TTC549 (cell line): ENCODE data around the gene SP1.
A peak's percentile ranks its signal among the peaks of the same experiment; 100 is the strongest.
"Not testable (repeated sequence)": the region's sequence is repeated elsewhere in the genome, so short reads cannot be mapped to it uniquely, and the experiment has no call there.

Experiments
- FAIRE-seq: peaks from 2 replicates; lab custom pipeline; 2012; peaks lifted over from hg19 to GRCh38; lab: Jason Lieb, UNC

Gene SP1

DNA sequence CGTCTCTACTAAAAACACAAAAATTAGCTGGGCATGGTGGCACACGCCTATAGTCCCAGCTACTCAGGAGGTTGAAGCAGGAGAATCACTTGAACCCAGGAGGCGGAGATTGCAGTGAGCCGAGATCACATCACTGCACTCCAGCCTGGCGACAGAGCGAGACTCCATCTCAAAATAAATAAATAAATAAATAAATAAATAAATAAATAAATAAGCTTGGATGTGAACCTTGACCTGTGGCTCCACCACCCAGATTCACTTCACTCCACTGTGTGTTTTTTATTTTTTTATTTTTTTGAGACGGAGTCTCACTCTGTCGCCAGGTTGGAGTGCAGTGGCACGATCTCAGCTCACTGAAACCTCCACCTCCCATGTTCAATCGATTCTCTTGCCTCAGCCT, 18.3 kb upstream of the SP1 start:
- not testable (repeated sequence) for FAIRE-seq

- no peak for FAIRE-seq
These were observed 14.6 kb upstream of the SP1 start for GRCh38 chr12:53365245-53365904.

DNA sequence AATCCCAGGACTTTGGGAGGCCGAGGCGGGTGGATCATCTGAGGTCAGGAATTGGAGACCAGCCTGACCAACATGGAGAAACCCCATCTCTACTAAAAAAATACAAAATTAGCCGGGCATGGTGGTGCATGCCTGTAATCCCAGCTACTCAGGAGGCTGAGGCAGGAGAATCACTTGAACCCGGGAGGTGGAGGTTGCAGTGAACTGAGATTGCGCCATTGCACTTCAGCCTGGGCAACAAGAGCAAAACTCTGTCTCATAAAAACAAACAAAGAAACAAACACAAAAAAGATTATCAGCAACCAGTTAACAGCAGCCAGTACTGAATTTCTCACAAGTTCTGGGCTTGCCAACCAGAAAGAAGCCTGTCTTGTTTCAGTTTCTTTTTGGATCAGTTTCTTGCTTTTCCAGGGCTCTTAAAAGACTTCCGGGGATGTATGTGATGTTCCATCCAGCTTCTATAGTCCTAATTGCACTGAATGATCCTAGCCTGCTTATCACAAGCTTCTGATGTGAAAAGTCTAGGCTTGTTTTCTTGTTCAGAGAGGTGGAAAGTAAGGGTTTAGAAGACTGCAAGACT, 6.3 kb upstream of the SP1 start:
- not testable (repeated sequence) for FAIRE-seq

- not testable (repeated sequence) for FAIRE-seq
These were observed 5.7 kb upstream of the SP1 start for GRCh38 chr12:53374277-53374676.

DNA sequence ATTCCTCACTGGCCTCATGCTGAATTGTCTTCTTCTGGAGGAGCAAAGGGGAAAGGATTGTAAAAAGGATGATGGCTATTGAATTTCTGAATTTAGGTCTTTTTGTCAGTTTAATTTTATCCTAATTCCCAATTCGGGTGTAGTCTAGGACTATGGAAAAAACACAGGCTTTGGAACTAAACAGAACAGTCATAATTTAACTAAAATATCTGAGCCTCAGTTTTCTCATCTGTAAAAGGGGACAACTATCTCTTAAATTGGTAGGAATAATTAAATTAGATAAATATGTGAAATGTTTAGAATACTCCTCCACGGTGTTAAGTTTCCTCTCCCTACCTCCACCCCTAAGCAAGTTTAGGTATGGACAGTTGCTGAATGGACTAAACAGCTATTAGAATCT, 3.2 kb upstream of the SP1 start:
- no peak for FAIRE-seq

DNA sequence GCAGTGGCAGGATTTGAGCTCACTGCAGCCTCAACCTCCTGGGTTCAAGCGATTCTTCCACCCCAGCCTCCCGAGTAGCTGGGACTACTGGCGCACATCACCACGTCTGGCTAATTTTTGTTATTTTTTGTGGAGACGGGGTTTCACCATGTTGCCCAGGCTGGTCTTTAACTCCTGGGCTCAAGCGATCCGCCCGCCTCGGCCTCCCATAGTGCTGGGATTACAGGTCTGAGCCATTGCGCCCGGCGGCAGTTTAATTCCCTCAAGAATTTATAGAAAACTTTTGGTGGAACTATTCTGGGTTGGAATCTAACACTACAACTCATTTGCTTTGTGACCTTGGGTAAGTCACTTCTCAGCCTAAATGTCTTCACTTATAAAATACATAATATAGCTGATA, 1.8 kb upstream of the SP1 start:
- FAIRE-seq: no peak

GRCh38 chr12:53378724-53379388, 1.1 kb upstream of the SP1 start:
- FAIRE-seq: no peak

GRCh38 chr12:53379389-53380103, 430 bp upstream of the SP1 start:
- peak; percentile 98 for FAIRE-seq

GRCh38 chr12:53380794-53381730, 1.1 kb downstream of the SP1 start:
- FAIRE-seq: no peak

DNA sequence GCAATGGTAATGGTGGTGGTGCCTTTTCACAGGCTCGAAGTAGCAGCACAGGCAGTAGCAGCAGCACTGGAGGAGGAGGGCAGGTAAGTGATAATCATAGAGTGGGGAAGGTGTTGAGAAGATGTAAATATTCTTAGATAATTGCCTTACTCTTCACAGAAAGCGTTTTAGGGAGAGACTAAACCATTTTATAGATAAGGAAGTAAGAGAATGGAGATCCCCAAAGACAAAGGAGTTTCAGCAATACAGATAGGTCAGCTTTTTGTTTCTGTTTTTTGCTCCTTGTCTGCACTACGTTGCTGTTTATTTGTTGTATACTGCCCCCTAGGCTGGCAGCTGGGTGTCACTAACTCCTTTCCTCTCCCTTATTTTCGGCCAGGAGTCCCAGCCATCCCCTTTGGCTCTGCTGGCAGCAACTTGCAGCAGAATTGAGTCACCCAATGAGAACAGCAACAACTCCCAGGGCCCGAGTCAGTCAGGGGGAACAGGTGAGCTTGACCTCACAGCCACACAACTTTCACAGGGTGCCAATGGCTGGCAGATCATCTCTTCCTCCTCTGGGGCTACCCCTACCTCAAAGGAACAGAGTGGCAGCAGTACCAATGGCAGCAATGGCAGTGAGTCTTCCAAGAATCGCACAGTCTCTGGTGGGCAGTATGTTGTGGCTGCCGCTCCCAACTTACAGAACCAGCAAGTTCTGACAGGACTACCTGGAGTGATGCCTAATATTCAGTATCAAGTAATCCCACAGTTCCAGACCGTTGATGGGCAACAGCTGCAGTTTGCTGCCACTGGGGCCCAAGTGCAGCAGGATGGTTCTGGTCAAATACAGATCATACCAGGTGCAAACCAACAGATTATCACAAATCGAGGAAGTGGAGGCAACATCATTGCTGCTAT, 2.0 kb downstream of the SP1 start:
- FAIRE-seq: no peak

DNA sequence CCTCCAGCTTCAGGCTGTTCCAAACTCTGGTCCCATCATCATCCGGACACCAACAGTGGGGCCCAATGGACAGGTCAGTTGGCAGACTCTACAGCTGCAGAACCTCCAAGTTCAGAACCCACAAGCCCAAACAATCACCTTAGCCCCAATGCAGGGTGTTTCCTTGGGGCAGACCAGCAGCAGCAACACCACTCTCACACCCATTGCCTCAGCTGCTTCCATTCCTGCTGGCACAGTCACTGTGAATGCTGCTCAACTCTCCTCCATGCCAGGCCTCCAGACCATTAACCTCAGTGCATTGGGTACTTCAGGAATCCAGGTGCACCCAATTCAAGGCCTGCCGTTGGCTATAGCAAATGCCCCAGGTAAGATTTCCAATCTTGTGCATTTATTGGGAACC, 3.3 kb downstream of the SP1 start:
- no peak for FAIRE-seq

- not testable (repeated sequence) for FAIRE-seq
These were observed 6.4 kb downstream of the SP1 start for GRCh38 chr12:53386381-53386780.

- no peak for FAIRE-seq
These were observed 9.0 kb downstream of the SP1 start for GRCh38 chr12:53388932-53389331.

GRCh38 chr12:53389702-53390101, 9.7 kb downstream of the SP1 start:
- FAIRE-seq: no peak

GRCh38 chr12:53391724-53392123, 11.7 kb downstream of the SP1 start:
- no peak for FAIRE-seq

GRCh38 chr12:53399896-53400295, 19.9 kb downstream of the SP1 start:
- no peak for FAIRE-seq

DNA sequence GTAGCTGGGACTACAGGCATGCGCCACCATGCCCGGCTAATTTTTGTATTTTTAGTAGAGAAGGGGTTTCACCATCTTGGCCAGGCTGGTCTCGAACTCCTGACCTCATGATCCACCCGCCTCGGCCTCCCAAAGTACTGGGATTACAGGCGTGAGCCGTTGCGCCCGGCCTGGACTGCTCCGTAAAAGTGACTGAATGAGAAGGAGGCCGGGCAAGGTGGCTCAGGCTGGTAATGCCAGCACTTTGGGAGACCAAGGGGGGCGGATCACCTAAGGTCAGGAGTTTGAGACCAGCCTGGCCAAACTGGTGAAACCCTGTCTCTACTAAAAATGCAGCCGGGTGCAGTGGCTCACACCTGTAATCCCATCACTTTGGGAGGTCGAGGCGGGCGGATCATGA, 22.4 kb downstream of the SP1 start:
- not testable (repeated sequence) for FAIRE-seq

DNA sequence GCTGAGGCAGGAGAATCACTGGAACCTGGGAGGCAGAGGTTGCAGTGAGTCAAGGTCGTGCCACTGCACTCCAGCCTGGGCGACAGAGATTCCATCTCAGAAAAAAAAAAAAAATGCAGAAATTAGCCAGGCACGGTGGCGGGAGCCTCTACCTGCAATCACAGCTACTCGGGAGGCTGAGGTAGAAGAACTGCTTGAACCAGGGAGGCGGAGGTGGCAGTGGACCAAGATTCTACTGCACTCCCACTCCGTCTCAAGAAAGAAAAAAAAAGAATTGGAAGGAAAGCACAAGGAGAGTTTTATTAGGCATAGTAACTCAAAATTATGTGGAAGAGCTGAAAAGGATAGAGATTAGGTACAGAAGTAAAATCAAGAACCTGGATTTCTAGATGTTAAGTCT, 22.9 kb downstream of the SP1 start:
- no peak for FAIRE-seq

DNA sequence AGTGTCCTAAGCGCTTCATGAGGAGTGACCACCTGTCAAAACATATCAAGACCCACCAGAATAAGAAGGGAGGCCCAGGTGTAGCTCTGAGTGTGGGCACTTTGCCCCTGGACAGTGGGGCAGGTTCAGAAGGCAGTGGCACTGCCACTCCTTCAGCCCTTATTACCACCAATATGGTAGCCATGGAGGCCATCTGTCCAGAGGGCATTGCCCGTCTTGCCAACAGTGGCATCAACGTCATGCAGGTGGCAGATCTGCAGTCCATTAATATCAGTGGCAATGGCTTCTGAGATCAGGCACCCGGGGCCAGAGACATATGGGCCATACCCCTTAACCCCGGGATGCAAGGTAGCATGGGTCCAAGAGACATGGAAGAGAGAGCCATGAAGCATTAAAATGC, 31.0 kb downstream of the SP1 start:
- no peak for FAIRE-seq

- FAIRE-seq: no peak
These were observed 33.7 kb downstream of the SP1 start for GRCh38 chr12:53413485-53414204.
